ENCODE data around the gene PHIP.
"Not testable (repeated sequence)": the region's sequence is repeated elsewhere in the genome, so short reads cannot be mapped to it uniquely, and the experiment has no call there.

PHIP gene

DNA sequence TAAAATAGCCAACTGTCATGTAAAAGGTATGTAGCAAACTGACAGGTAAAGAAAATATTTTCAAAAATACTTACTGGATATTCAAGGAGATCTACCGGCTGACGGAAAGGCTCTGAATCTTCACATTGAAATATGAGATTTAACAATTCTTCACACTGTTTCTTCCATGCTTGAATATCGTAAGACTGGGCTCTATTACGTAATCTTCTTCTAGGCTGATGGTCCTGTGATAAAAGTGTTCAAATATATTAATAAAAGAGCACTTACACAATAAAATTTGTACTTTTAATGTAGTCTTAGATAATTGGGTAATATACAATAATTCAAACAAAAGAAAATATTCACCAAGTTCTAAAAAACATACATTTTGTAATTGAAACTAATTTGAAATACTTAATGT, 123.3 kb downstream of the PHIP start:
- Histone ChIP-seq H3K9me3 (ENCODE audit: control insufficient read depth, insufficient read depth, low read length) (no peaks in the 10 kb centered on the region), H3K9ac (ENCODE audit: low read depth, low read length) (no peak overlapping the region), H3K27me3 (ENCODE audit: control insufficient read depth, insufficient read depth, low read length) (no peaks in the 10 kb centered on the region), H3K4me1 (ENCODE audit: control insufficient read depth, insufficient read depth, low read length) (peaks cover 5% of the 10 kb centered on the region), H3K4me3 (ENCODE audit: low read depth, low read length) (no peak overlapping the region), H3K36me3 (ENCODE audit: control insufficient read depth, insufficient read depth, low read length) (peaks cover under 1% of the 10 kb centered on the region)

DNA sequence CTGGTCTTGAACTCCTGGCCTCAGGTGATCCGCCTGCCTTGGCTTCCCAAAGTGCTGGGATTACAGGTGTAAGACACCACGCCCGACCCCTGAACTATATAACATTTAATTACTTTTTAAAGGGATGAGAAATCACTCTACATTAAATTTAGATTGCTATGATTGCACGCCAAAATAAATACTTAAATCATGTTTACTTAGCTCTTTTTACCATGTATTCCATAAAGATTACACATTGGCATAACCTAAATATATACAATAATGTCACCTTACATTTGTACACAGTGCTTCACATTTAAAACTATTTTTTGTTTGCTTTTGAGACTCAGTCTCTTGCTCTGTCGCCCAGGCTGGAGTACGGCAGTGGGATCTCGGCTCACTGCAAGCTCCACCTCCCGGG, 124.3 kb downstream of the PHIP start:
- Histone ChIP-seq H3K36me3 (ENCODE audit: control insufficient read depth, insufficient read depth, low read length) (peaks cover 9% of the 10 kb centered on the region), H3K4me3 (ENCODE audit: low read depth, low read length) (no peak overlapping the region)

DNA sequence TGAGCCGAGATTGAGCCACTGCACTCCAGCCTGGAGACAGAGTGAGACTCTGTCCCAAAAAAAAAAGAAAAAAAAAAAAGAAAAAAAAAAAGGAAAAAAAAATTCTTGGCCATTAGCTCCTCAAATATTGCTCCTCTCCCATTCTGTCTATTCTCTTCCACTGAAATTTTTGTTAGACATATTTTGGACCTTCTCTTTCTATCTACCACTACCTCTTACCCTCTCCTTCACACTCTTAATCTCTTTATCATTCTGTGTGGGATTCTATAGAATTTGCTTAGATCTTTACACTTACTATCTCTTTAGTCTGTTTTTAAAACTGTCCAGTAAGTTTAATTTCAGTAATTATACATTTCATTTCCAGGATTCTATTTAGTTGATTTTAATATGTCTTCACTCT, 125.7 kb downstream of the PHIP start:
- Histone ChIP-seq H3K4me1 (ENCODE audit: control insufficient read depth, insufficient read depth, low read length) (peaks cover 5% of the 10 kb centered on the region), H3K36me3 (ENCODE audit: control insufficient read depth, insufficient read depth, low read length) (peaks cover 11% of the 10 kb centered on the region), H3K9me3 (ENCODE audit: control insufficient read depth, insufficient read depth, low read length) (no peaks in the 10 kb centered on the region), H3K9ac (ENCODE audit: low read depth, low read length) (no peak overlapping the region), H3K4me3 (ENCODE audit: low read depth, low read length) (no peak overlapping the region), H3K27me3 (ENCODE audit: control insufficient read depth, insufficient read depth, low read length) (no peaks in the 10 kb centered on the region)

More for the DNA sequence above, 124.3 kb downstream of the PHIP start:
- no peak overlapping the region for H3K9ac ChIP-seq (ENCODE audit: low read depth, low read length)
- no peaks in the 10 kb centered on the region for H3K9me3 ChIP-seq (ENCODE audit: control insufficient read depth, insufficient read depth, low read length)
- peaks cover 5% of the 10 kb centered on the region for H3K4me1 ChIP-seq (ENCODE audit: control insufficient read depth, insufficient read depth, low read length)
- H3K27me3 ChIP-seq (ENCODE audit: control insufficient read depth, insufficient read depth, low read length) = no peaks in the 10 kb centered on the region

DNA sequence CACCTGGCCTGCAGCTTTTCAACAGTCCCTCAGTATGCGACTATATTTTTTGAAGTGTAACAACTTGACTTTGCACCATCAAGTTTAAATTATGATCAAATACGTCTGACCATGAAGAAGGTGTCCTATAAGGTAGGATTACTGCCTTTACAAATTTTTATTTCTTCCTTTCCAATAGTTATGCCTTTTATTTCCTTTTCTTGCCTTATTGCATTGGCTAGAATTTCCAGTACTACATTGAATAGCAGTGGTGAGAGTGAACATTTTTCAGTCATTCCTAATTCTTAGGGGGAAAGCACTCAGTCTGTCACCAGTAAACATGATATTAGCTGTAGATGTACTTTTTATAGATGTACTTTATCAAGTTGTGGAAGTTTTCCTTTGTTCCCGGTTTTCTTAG, 129.3 kb downstream of the PHIP start:
- H3K36me3 ChIP-seq (ENCODE audit: control insufficient read depth, insufficient read depth, low read length) = peaks cover 11% of the 10 kb centered on the region
- H3K9me3 ChIP-seq (ENCODE audit: control insufficient read depth, insufficient read depth, low read length) = no peaks in the 10 kb centered on the region
- no peak overlapping the region for H3K4me3 ChIP-seq (ENCODE audit: low read depth, low read length)
- no peaks in the 10 kb centered on the region for H3K27me3 ChIP-seq (ENCODE audit: control insufficient read depth, insufficient read depth, low read length)
- no peaks in the 10 kb centered on the region for H3K4me1 ChIP-seq (ENCODE audit: control insufficient read depth, insufficient read depth, low read length)
- no peak overlapping the region for H3K9ac ChIP-seq (ENCODE audit: low read depth, low read length)

DNA sequence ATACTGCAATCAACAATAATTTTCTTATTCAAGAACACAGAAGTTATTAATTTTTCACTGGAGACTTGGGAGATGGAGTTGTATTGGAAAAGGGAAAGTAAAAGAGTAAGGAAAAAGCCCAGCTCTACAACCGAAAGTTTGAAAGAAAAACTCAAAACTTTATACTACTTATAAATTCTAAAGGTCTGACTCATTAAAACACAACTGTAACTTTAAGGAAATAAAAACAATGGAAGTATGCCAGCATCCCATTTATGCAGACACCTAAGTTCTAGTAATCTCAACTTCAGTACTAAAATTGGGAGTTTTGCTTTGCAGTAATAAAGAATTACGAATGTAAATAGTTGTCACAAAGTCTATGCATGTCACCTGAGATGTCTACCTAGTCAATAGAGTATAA, 130.1 kb downstream of the PHIP start:
- Histone ChIP-seq H3K27me3 (ENCODE audit: control insufficient read depth, insufficient read depth, low read length) (no peaks in the 10 kb centered on the region), H3K4me3 (ENCODE audit: low read depth, low read length) (no peak overlapping the region), H3K36me3 (ENCODE audit: control insufficient read depth, insufficient read depth, low read length) (peaks cover 11% of the 10 kb centered on the region), H3K4me1 (ENCODE audit: control insufficient read depth, insufficient read depth, low read length) (no peaks in the 10 kb centered on the region), H3K9me3 (ENCODE audit: control insufficient read depth, insufficient read depth, low read length) (no peaks in the 10 kb centered on the region), H3K9ac (ENCODE audit: low read depth, low read length) (no peak overlapping the region)

DNA sequence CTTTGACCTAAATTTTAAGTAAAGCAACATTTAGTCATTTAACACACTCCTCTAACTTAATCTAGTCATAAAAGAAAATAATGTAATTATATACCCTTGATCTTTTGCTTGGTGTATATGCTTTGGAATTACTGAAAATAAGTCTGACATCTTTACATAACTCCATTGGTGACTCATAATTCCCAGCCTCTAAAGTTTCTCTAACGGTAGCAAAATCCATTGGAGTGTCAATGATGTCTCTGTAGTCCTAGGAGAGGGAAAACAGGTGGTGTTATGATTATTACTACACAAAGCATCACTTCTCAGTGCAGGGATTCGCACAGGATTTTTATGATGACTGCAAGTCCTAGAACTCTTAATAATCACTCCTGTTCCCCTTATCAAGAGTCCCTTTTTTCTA, 130.5 kb downstream of the PHIP start:
- peaks cover 11% of the 10 kb centered on the region for H3K36me3 ChIP-seq (ENCODE audit: control insufficient read depth, insufficient read depth, low read length)
- H3K4me1 ChIP-seq (ENCODE audit: control insufficient read depth, insufficient read depth, low read length) = no peaks in the 10 kb centered on the region
- H3K4me3 ChIP-seq (ENCODE audit: low read depth, low read length) = no peak overlapping the region
- no peaks in the 10 kb centered on the region for H3K27me3 ChIP-seq (ENCODE audit: control insufficient read depth, insufficient read depth, low read length)
- H3K9ac ChIP-seq (ENCODE audit: low read depth, low read length) = no peak overlapping the region
- no peaks in the 10 kb centered on the region for H3K9me3 ChIP-seq (ENCODE audit: control insufficient read depth, insufficient read depth, low read length)

GRCh38 chr6:78942446-78942845, 135.6 kb downstream of the PHIP start:
- H3K4me1 ChIP-seq (ENCODE audit: control insufficient read depth, insufficient read depth, low read length) = no peaks in the 10 kb centered on the region
- H3K4me3 ChIP-seq (ENCODE audit: low read depth, low read length) = no peak overlapping the region
- no peaks in the 10 kb centered on the region for H3K36me3 ChIP-seq (ENCODE audit: control insufficient read depth, insufficient read depth, low read length)
- H3K9me3 ChIP-seq (ENCODE audit: control insufficient read depth, insufficient read depth, low read length) = no peaks in the 10 kb centered on the region
- H3K9ac ChIP-seq (ENCODE audit: low read depth, low read length) = no peak overlapping the region
- no peaks in the 10 kb centered on the region for H3K27me3 ChIP-seq (ENCODE audit: control insufficient read depth, insufficient read depth, low read length)

GRCh38 chr6:78936515-78936914, 141.5 kb downstream of the PHIP start:
- no peak overlapping the region for H3K9ac ChIP-seq (ENCODE audit: low read depth, low read length)
- H3K27me3 ChIP-seq (ENCODE audit: control insufficient read depth, insufficient read depth, low read length) = no peaks in the 10 kb centered on the region
- no peaks in the 10 kb centered on the region for H3K36me3 ChIP-seq (ENCODE audit: control insufficient read depth, insufficient read depth, low read length)
- H3K4me3 ChIP-seq (ENCODE audit: low read depth, low read length) = no peak overlapping the region
- H3K9me3 ChIP-seq (ENCODE audit: control insufficient read depth, insufficient read depth, low read length) = no peaks in the 10 kb centered on the region
- H3K4me1 ChIP-seq (ENCODE audit: control insufficient read depth, insufficient read depth, low read length) = no peaks in the 10 kb centered on the region

GRCh38 chr6:78935553-78935952, 142.5 kb downstream of the PHIP start:
- Histone ChIP-seq H3K36me3 (ENCODE audit: control insufficient read depth, insufficient read depth, low read length) (no peaks in the 10 kb centered on the region), H3K27me3 (ENCODE audit: control insufficient read depth, insufficient read depth, low read length) (no peaks in the 10 kb centered on the region), H3K4me3 (ENCODE audit: low read depth, low read length) (no peak overlapping the region), H3K9ac (ENCODE audit: low read depth, low read length) (no peak overlapping the region), H3K9me3 (ENCODE audit: control insufficient read depth, insufficient read depth, low read length) (no peaks in the 10 kb centered on the region), H3K4me1 (ENCODE audit: control insufficient read depth, insufficient read depth, low read length) (no peaks in the 10 kb centered on the region)

GRCh38 chr6:78925317-78925716, 152.7 kb downstream of the PHIP start:
- no peaks in the 10 kb centered on the region for H3K27me3 ChIP-seq (ENCODE audit: control insufficient read depth, insufficient read depth, low read length)
- H3K36me3 ChIP-seq (ENCODE audit: control insufficient read depth, insufficient read depth, low read length) = no peaks in the 10 kb centered on the region
- no peaks in the 10 kb centered on the region for H3K4me1 ChIP-seq (ENCODE audit: control insufficient read depth, insufficient read depth, low read length)
- H3K4me3 ChIP-seq (ENCODE audit: low read depth, low read length) = no peak overlapping the region
- H3K9me3 ChIP-seq (ENCODE audit: control insufficient read depth, insufficient read depth, low read length) = no peaks in the 10 kb centered on the region
- H3K9ac ChIP-seq (ENCODE audit: low read depth, low read length) = no peak overlapping the region

DNA sequence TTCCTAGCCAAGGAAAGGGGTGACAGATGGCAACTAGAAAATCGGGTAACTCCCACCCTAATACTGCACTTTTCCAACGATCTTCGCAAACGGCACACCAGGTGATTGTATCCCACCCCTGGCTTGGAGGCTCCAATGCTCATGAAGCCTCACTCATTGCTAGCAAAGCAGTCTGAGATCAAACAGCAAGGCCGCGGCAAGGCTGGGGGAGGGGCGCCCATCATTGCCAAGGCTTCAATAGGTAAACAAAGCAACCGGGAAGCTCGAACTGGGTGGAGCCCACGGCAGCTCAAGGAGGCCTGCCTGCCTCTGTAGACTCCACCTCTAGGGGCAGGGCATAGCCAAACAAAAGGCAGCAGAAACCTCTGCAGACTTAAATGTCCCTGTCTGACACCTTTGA, 156.9 kb downstream of the PHIP start:
- H3K4me1 ChIP-seq (ENCODE audit: control insufficient read depth, insufficient read depth, low read length); H3K27me3 ChIP-seq (ENCODE audit: control insufficient read depth, insufficient read depth, low read length); H3K9me3 ChIP-seq (ENCODE audit: control insufficient read depth, insufficient read depth, low read length); H3K36me3 ChIP-seq (ENCODE audit: control insufficient read depth, insufficient read depth, low read length); H3K9ac ChIP-seq (ENCODE audit: low read depth, low read length); H3K4me3 ChIP-seq (ENCODE audit: low read depth, low read length): not testable (repeated sequence)

DNA sequence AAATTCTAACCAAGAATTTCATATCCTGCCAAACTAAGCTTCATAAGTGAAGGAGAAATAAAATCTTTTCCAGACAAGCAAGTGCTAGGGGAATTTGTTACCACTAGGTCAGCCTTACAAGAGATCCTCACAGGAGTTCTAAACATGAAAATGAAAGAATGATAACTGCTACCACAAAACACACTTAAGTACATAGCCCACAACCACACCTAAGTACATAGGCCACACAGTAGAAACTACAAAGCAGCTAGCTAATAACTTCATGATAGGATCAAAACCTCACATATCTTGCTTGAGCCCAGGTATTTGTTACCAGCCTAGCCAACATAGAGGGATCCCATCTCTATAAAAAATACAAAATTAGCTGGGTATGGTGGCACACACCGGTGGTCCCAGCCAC, 160.3 kb downstream of the PHIP start:
- H3K4me1 ChIP-seq (ENCODE audit: control insufficient read depth, insufficient read depth, low read length) = no peaks in the 10 kb centered on the region
- no peak overlapping the region for H3K4me3 ChIP-seq (ENCODE audit: low read depth, low read length)
- no peaks in the 10 kb centered on the region for H3K27me3 ChIP-seq (ENCODE audit: control insufficient read depth, insufficient read depth, low read length)
- no peaks in the 10 kb centered on the region for H3K36me3 ChIP-seq (ENCODE audit: control insufficient read depth, insufficient read depth, low read length)
- H3K9me3 ChIP-seq (ENCODE audit: control insufficient read depth, insufficient read depth, low read length) = no peaks in the 10 kb centered on the region
- H3K9ac ChIP-seq (ENCODE audit: low read depth, low read length) = no peak overlapping the region

- no peak overlapping the region for H3K4me3 ChIP-seq (ENCODE audit: low read depth, low read length)
- H3K36me3 ChIP-seq (ENCODE audit: control insufficient read depth, insufficient read depth, low read length) = no peaks in the 10 kb centered on the region
- no peak overlapping the region for H3K9ac ChIP-seq (ENCODE audit: low read depth, low read length)
- H3K9me3 ChIP-seq (ENCODE audit: control insufficient read depth, insufficient read depth, low read length) = no peaks in the 10 kb centered on the region
- peaks cover 11% of the 10 kb centered on the region for H3K27me3 ChIP-seq (ENCODE audit: control insufficient read depth, insufficient read depth, low read length)
- H3K4me1 ChIP-seq (ENCODE audit: control insufficient read depth, insufficient read depth, low read length) = no peaks in the 10 kb centered on the region
These were observed 161.6 kb downstream of the PHIP start for GRCh38 chr6:78916411-78916810.
